Transverse colon (tissue), 4 donors: Measurements from ENCODE around the gene F13A1.

Experiments
- CTCF ChIP-seq, 5 experiments: fragments of 200-600 bp in 3 of 5; fragments of 450-650 bp in 2 of 5; sonication (generic) in 3 of 5; IDR thresholded peaks; 1 replicate in 2 of 5; 2 replicates in 3 of 5; pipeline ENCODE4 v1.5.1; 2016 to 2017; ENCODE audit warnings: antibody characterized with exemption in 5 of 5, inconsistent platforms in 3 of 5, mild to moderate bottlenecking in 2 of 5, moderate library complexity in 1 of 5
- POLR2A ChIP-seq: fragments of 450-650 bp; IDR thresholded peaks from one replicate; pipeline ENCODE4 v1.6.1; 2016; ENCODE audit warnings: antibody characterized with exemption, mild to moderate bottlenecking, moderate library complexity
- POLR2AphosphoS5 ChIP-seq, 3 donors: sonication (generic); formaldehyde crosslinking; IDR thresholded peaks; one replicate each; pipeline ENCODE4 v1.6.1; 2016; ENCODE audit warnings: antibody characterized with exemption in 3 of 3

GRCh38 chr6:6348256-6348655 lies 27.8 kb upstream of the F13A1 start:
- no peak for TF ChIP-seq CTCF (IDR thresholded peaks at IDR 0.05)
- no peak for TF ChIP-seq POLR2AphosphoS5 (IDR thresholded peaks at IDR 0.05)
- no peak for TF ChIP-seq POLR2A
